Activated T-cell treated with anti-CD3 and anti-CD28 coated beads for 1 hour (primary cell): ENCODE measurements around the gene SEMA6D.
"Not testable (repeated sequence)": the region's sequence is repeated elsewhere in the genome, so short reads cannot be mapped to it uniquely, and the experiment has no call there.

ENCODE experiments used
- DNase-seq: peaks from one replicate; pipeline ENCODE4 v3.0.0-alpha.2; 2020; ENCODE audit warnings: low read depth

SEMA6D gene

DNA sequence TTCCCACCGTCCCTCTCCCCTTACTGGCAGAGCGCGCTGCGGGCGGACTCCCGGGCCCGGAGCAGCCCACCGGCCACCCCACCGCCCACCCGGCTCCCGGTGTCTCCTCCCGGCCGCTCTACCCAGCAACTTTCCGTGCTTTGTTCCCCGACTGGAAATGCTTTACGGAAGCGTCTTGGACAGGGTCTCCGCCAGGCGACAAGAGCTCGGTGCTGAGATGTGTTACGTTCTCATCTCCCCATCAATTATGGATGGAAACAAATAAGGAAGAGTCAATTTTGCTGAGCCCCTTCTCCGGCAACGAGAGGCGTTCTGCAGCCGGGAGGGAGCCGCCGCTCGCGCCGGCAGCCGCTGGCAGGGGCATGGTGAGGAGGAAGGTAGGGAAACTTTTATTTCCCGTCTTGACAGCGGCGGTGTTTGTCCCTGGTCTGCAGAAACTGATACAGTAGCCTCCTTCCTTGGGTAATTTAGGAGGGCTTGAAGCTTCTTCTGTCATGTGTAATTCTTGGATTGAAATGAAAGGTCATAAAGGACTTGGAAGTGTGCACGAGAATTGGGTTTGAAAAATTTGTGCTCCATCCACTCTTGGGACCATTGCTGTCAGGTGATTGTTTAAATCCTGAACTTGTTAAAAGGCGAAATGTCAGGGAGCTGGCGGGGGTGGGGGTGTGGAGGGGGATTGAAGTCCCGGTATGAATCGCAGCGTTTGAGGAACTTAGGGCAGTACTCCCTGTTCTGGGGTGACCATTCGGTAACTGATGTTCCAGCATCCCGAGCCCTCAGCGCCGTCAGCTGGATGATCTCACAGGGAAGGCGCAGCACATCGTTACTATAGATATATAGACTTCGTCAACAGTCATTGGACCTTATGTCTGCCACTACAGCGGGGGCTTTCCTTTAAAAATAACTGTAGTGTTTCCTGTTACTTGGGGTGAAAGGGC is 1.5 kb downstream of the SEMA6D start:
- DNase-seq, result no peak

DNA sequence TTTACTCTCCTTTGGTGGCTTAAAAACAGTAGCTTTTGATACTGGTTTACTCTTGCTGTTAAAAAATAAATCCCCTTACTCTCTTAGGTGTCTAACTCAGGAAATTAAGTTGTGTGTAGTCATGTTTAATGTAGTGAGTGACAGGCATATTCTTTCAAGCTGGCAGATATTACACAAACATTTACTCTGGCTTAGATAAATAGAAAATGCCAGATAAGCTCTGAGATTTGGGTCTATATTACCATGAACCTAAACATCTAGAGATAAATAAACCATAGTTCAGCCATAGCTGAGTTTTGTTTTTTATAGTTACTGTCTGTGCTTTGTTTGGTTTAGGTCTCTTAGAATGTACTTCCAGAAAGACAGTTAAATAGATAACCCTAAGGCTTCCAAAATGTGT is 2.4 kb downstream of the SEMA6D start:
- DNase-seq, result no peak

DNA sequence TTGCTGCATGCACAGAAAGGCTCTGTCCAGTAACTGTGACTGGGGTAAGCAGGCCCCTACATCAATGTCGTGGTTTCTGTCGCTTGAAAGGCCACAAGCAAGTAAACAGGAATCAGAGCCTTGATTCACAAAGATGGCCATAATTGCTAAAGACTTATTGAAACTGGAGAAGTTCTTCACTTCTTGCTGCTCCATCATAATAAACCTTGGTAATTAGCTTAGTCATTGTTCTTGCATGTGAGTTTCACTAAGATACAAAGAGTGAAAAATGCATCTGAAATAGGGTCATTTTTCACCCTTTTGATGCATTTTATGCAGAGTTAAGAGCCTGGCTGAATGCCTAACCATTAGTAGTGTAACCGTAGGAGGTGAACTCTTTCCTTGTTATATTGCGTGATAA is 3.2 kb downstream of the SEMA6D start:
- no peak for DNase-seq

DNA sequence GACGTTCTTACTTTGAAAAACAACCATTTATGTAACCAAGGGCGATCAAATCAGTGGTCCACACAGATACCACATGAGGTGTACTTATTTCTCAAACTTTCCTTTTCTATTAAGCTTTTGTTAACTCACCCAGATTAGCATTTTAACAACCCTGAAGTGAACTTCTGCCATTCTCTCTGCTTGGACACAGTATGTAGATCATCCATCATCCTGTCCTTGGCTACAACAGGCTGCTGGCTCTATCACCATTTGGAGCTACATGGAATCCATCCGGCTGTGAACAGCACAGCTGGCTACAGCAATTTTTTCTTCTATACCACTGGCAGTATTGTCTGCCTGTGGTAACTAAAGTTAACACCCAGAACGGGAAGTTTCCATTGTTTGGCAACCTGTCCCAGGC is 4.4 kb downstream of the SEMA6D start:
- DNase-seq, result no peak

DNA sequence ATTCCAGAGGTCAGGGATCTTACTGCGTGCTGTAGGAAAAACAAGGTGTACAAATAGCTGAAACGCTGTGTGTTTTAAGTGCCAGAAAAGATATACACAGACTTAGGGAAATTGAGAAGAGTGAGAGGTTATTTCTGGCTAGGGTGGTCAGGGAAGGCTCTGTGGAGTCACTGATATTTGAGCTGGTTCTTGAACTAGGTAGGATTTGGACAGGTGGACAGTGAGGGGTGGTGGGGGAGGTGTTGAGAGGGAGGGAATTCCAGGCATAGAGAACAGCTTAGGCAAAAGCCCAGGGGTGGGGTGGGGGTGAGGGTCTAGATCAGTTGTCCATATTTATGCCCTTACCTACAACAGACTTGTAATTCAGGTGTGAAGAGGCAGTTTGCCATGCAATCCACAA is 7.0 kb downstream of the SEMA6D start:
- no peak for DNase-seq

DNA sequence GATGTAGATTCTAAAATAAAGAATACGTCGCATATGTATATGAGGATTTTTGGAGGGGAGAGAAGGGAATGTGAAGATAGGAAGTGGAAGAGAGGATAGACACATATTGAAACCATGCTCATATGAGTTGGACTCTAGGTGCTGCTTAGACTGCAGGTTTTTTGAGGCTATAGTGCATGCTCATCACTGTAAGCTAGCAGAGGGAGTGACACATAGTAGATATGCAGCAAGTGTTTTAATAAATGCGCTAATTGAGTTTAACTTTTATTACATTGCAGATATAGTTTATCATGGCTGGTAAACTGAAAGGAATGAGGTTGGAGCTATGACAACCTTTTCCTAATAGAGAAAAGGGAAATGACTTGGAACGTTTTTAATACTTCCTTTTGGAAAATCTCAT is 7.7 kb downstream of the SEMA6D start:
- no peak for DNase-seq

DNA sequence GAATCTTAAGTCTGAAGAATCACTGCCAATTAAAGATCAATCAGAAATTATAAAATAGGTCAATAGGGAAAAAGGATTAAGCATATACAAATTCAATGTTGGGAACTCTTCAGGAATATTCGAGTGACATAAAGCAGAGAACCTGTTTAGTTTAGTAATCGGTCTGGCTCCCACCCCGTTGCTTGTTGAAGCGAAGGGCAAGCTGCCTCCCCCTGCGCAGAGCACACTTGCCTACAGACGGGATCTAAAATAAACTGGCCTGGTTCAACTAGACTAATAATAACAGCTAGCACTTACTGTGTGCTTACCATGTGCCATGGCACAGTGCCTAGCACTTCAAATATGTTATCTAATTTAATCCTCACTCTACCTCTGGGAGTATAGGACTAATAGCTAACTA is 8.6 kb downstream of the SEMA6D start:
- no peak for DNase-seq

DNA sequence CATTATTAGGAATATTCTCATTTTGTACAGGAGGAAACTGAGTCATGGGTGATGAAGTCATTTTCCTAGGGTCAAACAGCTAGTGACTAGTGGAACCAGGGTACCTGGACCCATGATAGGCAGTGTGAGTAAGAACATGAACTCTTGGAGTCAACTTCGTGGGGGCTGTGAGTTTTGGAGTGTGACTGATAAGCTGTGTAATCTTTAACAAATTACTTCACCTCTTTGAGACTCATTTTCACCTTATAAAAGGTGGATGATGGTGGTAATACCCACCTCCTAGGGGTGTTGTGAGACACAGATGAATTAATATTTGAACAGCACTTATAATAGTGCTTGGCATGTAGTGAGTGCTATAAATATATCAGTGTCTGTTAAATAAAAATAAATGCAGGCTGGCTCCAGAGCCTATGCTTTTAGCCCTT is 9.1 kb downstream of the SEMA6D start:
- DNase-seq, result no peak

DNA sequence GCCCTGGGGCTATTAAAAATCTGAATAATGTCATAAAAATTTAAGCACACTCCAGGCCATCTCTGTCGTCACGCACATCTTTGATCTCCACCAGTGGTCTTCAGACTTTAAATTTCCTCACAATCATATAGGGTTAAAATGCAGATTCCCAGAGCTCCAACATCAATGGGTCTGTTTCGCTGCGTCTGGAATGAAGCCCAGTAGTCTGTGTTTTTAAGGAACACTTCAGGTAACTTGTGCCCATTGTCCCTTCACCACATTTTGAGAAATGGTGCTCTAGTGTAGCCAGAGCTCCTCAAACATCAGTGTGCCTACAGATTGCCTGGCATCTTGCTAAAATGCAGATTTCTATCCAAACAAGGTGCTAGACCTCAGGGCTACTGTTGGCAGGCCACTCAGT is 9.8 kb downstream of the SEMA6D start:
- DNase-seq, result no peak

DNA sequence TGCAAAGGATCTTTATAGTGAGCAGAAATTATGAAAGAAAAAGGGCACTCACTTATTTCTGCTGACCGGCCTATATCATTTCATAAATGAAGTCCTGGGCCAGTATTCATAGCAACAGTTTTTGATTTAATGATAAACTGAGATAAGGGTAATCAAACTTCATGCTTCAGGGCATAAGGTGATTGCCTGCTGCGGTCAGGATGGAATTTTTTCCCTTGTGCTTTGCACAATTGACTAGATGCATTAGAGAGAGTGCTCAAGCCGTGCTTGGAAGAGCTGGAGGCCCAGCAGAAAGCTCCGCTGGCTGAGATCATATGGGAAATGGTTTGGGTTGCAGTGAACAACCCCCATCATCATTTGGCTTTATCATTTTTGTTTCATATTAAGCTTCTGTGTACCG is 10.4 kb downstream of the SEMA6D start:
- DNase-seq, result no peak

DNA sequence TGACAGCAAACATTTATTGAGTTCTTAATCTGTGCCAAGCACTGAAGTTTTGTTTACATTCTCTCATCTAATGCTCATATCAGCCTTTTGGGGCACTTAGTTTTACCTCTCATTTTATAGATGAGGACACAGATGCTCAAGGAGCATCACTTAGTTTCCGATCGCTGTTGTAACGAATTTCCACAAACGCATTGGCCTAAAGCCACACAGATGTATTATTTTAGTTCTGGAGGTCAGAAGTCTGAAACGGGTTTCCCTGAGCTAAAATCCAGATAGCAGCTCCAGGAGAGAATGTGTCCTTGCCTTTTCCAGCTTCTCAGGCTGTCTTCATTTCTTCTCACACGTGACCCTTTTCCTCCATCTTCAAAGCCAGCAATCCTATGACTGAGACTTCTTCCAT is 11.1 kb downstream of the SEMA6D start:
- no peak for DNase-seq

DNA sequence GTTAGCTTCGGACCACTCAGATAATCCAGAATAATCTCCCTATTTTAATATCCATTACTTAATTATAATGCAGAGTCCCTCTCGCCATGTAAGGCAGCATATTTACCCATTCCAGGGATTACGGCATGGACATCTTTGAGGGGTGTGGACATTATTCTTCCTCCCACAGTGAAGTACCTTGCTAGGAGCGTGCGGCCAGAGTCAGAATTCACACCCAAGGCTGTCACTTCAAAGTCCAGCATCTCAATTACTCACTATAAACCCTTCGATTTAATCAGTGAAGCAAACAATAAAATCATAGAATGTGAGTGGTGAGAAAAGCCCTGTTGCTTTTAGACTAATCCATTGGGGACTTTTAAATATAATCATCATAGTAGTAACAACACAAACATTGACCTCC is 11.6 kb downstream of the SEMA6D start:
- no peak for DNase-seq

DNA sequence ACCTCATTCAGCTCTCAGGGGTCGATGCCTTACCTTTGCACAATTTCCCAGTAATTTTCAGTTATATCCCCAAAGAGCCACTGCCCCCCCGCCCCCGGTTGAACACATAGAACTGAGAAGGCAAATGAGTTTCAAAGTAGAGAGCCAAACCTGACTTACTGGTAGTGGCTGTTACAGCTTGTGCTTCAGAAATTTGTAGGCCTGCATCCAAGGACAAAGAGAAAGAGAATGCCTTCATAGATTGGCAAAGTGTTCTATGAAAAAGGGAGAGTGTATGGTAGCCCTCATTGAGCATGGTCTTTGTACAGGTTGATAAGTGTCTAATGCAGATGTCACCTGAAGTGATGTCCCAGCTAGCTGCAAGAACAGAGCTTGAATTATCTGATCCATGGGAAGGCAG is 13.9 kb downstream of the SEMA6D start:
- DNase-seq, result no peak

DNA sequence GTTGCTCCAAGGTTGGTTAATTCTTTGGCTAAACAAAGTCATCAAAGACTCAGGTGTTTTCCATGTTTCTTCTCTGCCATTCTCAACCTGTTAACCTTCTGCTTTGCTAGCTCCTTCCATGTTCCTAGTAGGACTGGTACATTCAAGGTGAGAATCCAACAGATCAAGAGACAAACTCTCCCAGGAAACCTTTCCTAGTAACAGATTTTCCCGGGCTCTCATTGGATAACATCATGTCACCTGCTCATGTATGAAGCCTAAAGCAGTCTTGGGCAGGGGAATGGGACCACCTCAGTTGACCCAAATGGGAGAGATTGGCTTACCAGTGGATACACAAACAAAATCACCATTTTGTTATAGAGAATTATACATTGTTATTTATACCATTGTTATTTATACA is 14.9 kb downstream of the SEMA6D start:
- DNase-seq, result no peak

DNA sequence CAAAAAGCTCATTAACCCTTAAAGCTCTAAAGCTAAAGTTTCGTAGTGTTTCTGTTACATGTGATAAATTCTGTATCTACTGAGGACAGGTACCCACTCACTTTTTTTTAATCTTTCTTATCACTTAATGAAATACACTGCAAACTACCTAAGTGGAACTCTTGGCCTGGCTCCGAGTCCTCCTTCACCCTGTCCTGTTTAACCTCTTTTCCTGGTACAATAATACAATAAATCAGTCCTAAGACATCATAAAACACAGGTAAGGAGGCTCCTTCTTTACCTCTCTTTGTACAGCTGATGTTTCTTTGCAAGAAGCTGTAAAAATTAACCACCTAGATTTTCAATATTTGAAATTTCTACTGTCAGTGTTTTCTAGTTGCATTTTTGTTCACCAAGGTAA is 15.8 kb downstream of the SEMA6D start:
- no peak for DNase-seq

DNA sequence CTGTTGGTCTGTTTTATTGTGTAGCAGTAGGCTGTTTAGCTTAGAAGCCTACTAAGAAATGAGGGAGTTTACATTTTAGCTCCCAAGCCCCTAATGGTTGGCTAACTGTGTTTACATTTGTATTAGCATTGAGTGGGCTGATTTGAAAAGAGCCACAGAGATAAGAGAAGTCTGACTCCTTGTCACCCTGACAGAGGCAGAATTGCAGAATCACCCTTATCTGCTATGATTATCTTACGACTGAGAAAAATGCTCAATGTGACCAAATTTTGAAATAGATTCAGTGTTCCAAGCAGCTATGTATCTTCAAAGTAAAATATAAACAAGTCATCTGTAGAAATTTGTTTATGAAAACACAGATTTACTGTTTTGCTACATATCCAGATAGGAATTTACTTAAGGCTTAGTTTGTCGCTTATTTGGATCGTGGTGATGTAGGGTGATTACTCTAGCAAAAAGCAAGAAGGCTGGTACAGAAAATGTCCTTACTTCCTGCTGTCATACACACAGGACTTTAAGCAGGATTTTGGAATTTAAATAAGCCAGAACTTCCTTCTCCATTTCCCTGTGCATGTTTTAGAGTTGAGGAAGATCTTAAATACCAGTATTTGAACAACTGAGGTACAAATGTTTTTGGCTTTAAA is 19.0 kb downstream of the SEMA6D start:
- DNase-seq, result no peak

DNA sequence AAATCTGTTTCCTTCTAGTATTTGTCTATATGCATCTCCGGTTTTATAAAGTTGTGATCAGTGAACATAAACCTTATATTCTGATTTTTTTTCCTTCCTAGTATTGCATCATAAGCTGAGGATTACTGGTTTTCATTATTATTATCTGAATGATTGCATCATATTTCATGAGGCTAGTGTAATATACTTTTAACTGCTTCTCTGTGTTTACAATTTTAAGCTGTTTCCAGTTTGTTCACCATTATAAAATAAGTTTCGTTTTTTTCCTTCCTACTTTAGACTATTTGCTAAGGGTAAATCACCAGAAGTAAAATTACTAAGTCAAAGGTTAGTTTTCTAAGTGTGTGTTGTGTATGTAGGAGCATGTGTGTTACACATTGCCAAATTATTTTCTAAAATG is 20.2 kb downstream of the SEMA6D start:
- DNase-seq, result no peak

DNA sequence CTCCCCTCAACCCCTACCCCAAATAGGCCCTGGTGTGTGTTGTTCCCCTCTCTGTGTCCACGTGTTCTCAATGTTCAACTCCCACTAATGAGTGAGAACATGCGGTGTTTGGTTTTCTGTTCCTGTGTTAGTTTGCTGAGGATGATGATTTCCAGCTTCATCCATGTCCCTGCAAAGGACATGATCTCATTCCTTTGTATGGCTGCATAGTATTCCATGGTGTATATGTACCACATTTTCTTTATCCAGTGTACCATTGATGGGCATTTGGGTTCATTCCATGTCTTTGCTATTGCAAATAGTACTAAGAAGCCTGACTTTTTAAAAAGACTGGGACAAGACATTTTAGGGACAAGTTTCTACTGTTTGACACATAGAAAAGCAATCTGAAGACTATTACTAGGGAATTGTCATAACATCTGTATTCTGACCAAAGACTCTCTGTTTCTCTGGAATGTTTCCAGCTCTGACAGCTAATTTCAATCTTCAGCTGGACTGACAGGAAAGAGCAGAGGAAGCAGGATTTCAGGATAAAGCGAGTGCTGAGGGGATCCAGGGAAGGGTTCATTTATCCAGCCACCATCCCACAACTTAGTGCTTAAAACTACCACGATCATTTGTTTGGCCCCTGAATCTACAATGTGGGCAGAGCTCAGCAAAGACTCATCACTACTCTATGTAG is 21.0 kb downstream of the SEMA6D start:
- DNase-seq, result not testable (repeated sequence)

DNA sequence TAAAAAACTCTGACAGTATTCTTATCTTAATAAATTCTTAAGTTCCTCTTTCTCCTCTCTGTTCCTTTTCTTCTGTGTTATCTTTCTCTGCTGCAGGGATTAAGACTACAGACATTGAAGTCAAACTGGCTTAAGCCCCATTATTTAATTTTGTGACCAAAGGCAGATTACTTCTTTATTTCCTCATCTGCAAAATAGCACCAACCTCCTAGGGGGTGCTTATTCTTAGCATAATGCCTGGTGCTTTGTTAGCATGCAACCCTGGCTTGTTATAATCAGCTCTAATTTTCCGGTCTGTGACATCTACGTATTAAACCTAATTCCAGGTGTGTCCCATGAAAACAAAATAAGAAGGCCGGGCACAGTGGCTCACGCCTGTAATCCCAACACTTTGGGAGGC is 23.8 kb downstream of the SEMA6D start:
- DNase-seq, result no peak

DNA sequence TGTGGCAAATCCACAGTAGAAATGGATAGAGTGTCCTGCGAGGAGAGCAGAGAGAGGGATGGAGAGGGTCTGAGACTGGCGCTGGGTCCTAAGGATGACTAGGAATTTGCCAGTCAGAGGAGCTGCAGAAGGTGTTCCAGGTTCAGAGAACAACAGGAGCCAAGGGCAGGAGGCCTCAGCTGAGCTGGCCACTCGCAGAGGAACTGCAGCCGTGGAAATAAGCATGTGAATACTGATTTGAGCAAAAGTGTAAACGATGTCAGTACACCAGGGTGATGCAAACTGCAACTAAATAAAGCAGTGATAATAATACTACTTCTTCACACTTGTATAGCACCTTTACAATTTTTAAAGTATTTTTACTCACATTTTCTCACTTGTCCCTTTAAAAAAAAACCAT is 24.6 kb downstream of the SEMA6D start:
- no peak for DNase-seq

DNA sequence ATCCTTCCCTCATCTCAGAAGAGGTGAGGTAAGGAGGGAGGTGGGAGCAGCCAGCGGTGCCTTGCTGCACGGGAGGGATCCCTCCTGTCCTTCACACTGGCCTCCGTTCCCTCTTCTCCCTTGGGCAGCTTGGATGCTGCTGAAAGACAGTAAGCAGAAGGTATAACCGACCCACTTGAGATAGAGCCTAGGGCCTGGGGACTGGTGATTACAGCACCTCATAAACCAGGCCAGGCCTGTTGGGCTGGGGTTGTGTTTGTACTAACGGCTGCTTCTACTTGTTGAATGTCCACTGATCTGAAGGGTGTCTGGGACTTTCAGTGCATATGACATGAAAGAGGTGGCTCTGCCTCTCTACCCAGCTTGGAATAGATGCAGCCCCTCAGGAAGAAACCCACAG is 25.0 kb downstream of the SEMA6D start:
- no peak for DNase-seq

DNA sequence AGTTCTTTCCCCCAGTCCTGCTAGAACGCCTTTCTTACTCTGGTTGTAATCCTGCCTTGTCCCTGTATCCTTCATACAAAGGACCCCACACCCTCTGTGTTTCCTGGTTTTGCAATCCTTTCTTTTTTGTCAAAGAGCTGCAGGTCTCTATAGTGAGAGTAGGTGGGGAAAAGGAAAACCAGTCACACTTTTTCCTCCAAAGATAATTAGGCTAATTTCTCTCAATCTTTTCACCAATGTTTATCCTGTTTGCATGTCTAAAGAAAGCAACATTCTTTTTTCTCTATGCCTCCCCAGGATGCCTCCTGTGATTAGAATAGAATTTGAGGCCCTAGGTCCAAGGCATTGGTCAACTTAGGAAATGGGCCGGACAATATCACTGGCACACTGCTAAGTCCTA is 25.4 kb downstream of the SEMA6D start:
- no peak for DNase-seq

DNA sequence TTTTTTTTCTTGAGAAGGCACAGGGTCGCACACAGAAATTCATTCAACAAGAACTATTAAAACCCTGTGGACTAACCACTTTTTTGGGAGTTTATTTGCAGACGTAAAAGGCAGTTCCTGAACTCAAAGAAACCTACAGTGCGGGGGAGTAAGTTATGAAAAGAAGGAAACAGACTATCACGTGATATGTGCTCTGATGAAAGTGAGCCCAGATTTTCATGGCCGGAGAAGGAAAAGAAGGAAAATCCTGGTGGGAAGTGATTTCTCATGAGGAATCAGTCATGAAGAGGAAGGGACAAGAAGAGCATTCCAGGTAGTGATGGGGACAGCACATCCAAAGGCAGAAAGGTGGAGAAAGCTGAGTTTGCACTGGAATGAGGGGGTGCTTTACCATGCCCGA is 26.1 kb downstream of the SEMA6D start:
- no peak for DNase-seq
